SH-SY5Y (cell line): ENCODE measurements around the gene HTRA3.

Experiments used
- GATA2 ChIP-seq: IDR thresholded peaks from 2 replicates; pipeline ENCODE4 v1.6.1; 2011; ENCODE audit warnings: mild to moderate bottlenecking, low read depth, low read length
- GATA3 ChIP-seq: IDR thresholded peaks from 2 replicates; pipeline ENCODE4 v1.6.1; 2011; ENCODE audit warnings: low read depth, mild to moderate bottlenecking, low read length, moderate library complexity

The HTRA3 gene

GRCh38 chr4:8281519-8282133 lies 12.1 kb downstream of the HTRA3 start:
- TF ChIP-seq GATA2: no peak
- TF ChIP-seq GATA3: no peak

- no peak for TF ChIP-seq GATA2
- no peak for TF ChIP-seq GATA3
These were observed 12.6 kb downstream of the HTRA3 start for GRCh38 chr4:8282134-8282641.

GRCh38 chr4:8282742-8283141 lies 13.2 kb downstream of the HTRA3 start:
- TF ChIP-seq GATA2 (no peak), GATA3 (no peak)

- TF ChIP-seq GATA3 (no peak), GATA2 (no peak)
These were observed 13.6 kb downstream of the HTRA3 start for GRCh38 chr4:8283161-8283560.

GRCh38 chr4:8283631-8284121 lies 14.1 kb downstream of the HTRA3 start:
- TF ChIP-seq GATA2: peak; percentile 70
- TF ChIP-seq GATA3: no peak

GRCh38 chr4:8284391-8284790 lies 14.8 kb downstream of the HTRA3 start:
- TF ChIP-seq GATA3 (no peak), GATA2 (no peak)

- TF ChIP-seq GATA2: no peak
- no peak for TF ChIP-seq GATA3
These were observed 15.8 kb downstream of the HTRA3 start for GRCh38 chr4:8285143-8285975.

GRCh38 chr4:8285976-8286718 lies 16.6 kb downstream of the HTRA3 start:
- TF ChIP-seq GATA2 (no peak), GATA3 (no peak)

- no peak for TF ChIP-seq GATA2
- TF ChIP-seq GATA3: no peak
These were observed 17.3 kb downstream of the HTRA3 start for GRCh38 chr4:8286719-8287342.

GRCh38 chr4:8287343-8288280 lies 18.1 kb downstream of the HTRA3 start:
- no peak for TF ChIP-seq GATA3
- no peak for TF ChIP-seq GATA2

- no peak for TF ChIP-seq GATA2
- no peak for TF ChIP-seq GATA3
These were observed 19.7 kb downstream of the HTRA3 start for GRCh38 chr4:8289151-8289750.

GRCh38 chr4:8289956-8290700 lies 20.6 kb downstream of the HTRA3 start:
- TF ChIP-seq GATA3 (no peak), GATA2 (no peak)
